CD4-positive, alpha-beta T cell (primary cell): ENCODE measurements around the gene FOCAD. TPM values are rescaled to one million over a fixed set of nuclear protein-coding genes. Genes with fewer than 3 reads are reported as not detected.

Source experiments
- ATAC-seq: fragments of 200-7000 bp; cut with Tn5 transposase; one replicate; pipeline ENCODE4 v1.10.0; 2022; ENCODE audit warnings: mild to moderate bottlenecking; ENCODE audit not compliant: poor library complexity
- CTCF ChIA-PET: fragments of 350-600 bp; sonication (Branson Sonifier 250); formaldehyde crosslinking; loops from one replicate; lab custom pipeline; 2021; ENCODE audit warnings: antibody characterized with exemption, inconsistent platforms; lab: Charles Lee
- POLR2A ChIA-PET: fragments of 350-600 bp; sonication (Branson Sonifier 250); formaldehyde crosslinking; loops from one replicate; lab custom pipeline; 2021; ENCODE audit warnings: antibody characterized with exemption, inconsistent platforms; lab: Charles Lee
- DNase-seq, 14 experiments: peaks; one replicate each; pipeline ENCODE4 v3.0.0-alpha.2; 2013 to 2020; ENCODE audit warnings: mixed read lengths in 2 of 14
- H3K27ac ChIP-seq, 2 donors: one replicate each; pipeline versions ENCODE4 v1.5.1 to v1.7.0; 2013; ENCODE audit warnings: low read length in 2 of 2, low read depth in 1 of 2, mild to moderate bottlenecking in 1 of 2
- H3K27me3 ChIP-seq, 2 experiments: 1 replicate in 1 of 2; 2 replicates in 1 of 2; pipeline versions ENCODE4 v1.6.1 to v1.7.0; 2013; ENCODE audit warnings: low read length in 2 of 2, control low read depth in 1 of 2, mild to moderate bottlenecking in 1 of 2, moderate library complexity in 1 of 2; ENCODE audit not compliant: insufficient read depth in 2 of 2, control insufficient read depth in 1 of 2
- H3K36me3 ChIP-seq: one replicate; pipeline ENCODE4 v1.6.1; 2013; ENCODE audit warnings: low read length, control low read depth; ENCODE audit not compliant: insufficient read depth
- H3K4me1 ChIP-seq: one replicate; pipeline ENCODE4 v1.6.1; 2013; ENCODE audit warnings: low read length, control low read depth; ENCODE audit not compliant: insufficient read depth
- H3K4me3 ChIP-seq: one replicate; pipeline ENCODE4 v1.5.1; 2013; ENCODE audit warnings: mild to moderate bottlenecking, low read length, moderate library complexity
- H3K9me3 ChIP-seq, 2 experiments: 1 replicate in 1 of 2; 2 replicates in 1 of 2; pipeline versions ENCODE4 v1.6.1 to v1.7.0; 2013; ENCODE audit warnings: low read length in 2 of 2, mild to moderate bottlenecking in 2 of 2, control low read depth in 1 of 2, moderate library complexity in 1 of 2; ENCODE audit not compliant: control insufficient read depth in 1 of 2, insufficient read depth in 1 of 2
- H3K27ac Mint-ChIP-seq: one replicate; pipeline ENCODE4 v1.8.0; 2020; ENCODE audit warnings: mixed read lengths
- H3K27me3 Mint-ChIP-seq: one replicate; pipeline ENCODE4 v1.8.0; 2021; ENCODE audit warnings: mixed read lengths
- H3K36me3 Mint-ChIP-seq: one replicate; pipeline ENCODE4 v1.8.0; 2021; ENCODE audit warnings: low read depth, mixed read lengths
- H3K4me1 Mint-ChIP-seq: one replicate; pipeline ENCODE4 v1.8.0; 2021; ENCODE audit warnings: low read depth, mixed read lengths
- H3K4me3 Mint-ChIP-seq: one replicate; pipeline ENCODE4 v1.8.0; 2020; ENCODE audit warnings: mild to moderate bottlenecking, mixed read lengths
- H3K9me3 Mint-ChIP-seq: one replicate; pipeline ENCODE4 v1.8.0; 2020; ENCODE audit warnings: mixed read lengths
- CTCF ChIP-seq: fragments of 200-600 bp; IDR thresholded peaks from one replicate; pipeline ENCODE4 v1.8.0; 2022; ENCODE audit warnings: antibody characterized with exemption, mild to moderate bottlenecking
- intact Hi-C, 2 experiments: fragments of 100-400 bp; cut with DNase I in 1 of 2; cut with micrococcal nuclease in 1 of 2; formaldehyde crosslinking; loops; one replicate each; pipeline versions ENCODE4 v1.15.1 to v1.9.0; 2023 to 2025; cut with DNase I, micrococcal nuclease
- total RNA-seq, 174 experiments: library from RNA in 2 of 174; stranded (reverse) in 2 of 174; gene quantifications; one replicate each; pipeline ENCODE4 v1.2.3 and lab custom pipeline; 2021 to 2026

FOCAD gene
- total RNA-seq, 2 experiments from 2014 or later, result 12.4 to 14.1 TPM

GRCh38 chr9:20707708-20708107 lies 23.6 kb downstream of the FOCAD start:
- intact Hi-C loops, result no loop called here
- no peaks in the 10 kb centered on the region for H3K4me1 ChIP-seq
- ATAC-seq (no peak), DNase-seq (no peak)
- no peaks in the 10 kb centered on the region for H3K27me3 ChIP-seq
- no peak for TF ChIP-seq CTCF
- Mint-ChIP-seq H3K27me3 (no peaks in the 10 kb centered on the region), H3K4me1 (peaks cover 4% of the 10 kb centered on the region), H3K27ac (no peak overlapping the region), H3K9me3 (no peaks in the 10 kb centered on the region), H3K4me3 (no peak overlapping the region), H3K36me3 (no peaks in the 10 kb centered on the region)
- CTCF ChIA-PET, result no interaction called here
- H3K4me3 ChIP-seq, result no peak overlapping the region
- no peaks in the 10 kb centered on the region for H3K36me3 ChIP-seq
- no peaks in the 10 kb centered on the region for H3K9me3 ChIP-seq
- no peak overlapping the region for H3K27ac ChIP-seq
- POLR2A ChIA-PET, result no interaction called here

- CTCF ChIA-PET, result no interaction called here
- Histone ChIP-seq H3K4me3 (no peak overlapping the region), H3K9me3 (no peaks in the 10 kb centered on the region), H3K4me1 (no peaks in the 10 kb centered on the region), H3K36me3 (no peaks in the 10 kb centered on the region), H3K27ac (no peak overlapping the region), H3K27me3 (no peaks in the 10 kb centered on the region)
- no peaks in the 10 kb centered on the region for H3K27me3 Mint-ChIP-seq
- DNase-seq (no peak), ATAC-seq (no peak)
- H3K4me1 Mint-ChIP-seq, result peaks cover 17% of the 10 kb centered on the region
- intact Hi-C loops, result no loop called here
- no peak overlapping the region for H3K4me3 Mint-ChIP-seq
- no peak overlapping the region for H3K27ac Mint-ChIP-seq
- TF ChIP-seq CTCF, result no peak
- peaks cover 27% of the 10 kb centered on the region for H3K36me3 Mint-ChIP-seq
- peaks cover 2% of the 10 kb centered on the region for H3K9me3 Mint-ChIP-seq
- POLR2A ChIA-PET, result interaction anchor here (0.6 kb wide), 1 partner anchor 137 kb away, joined by 3 read pairs; no protein-coding TSS in a partner anchor
Observed at GRCh38 chr9:20713172-20713571, 29.1 kb downstream of the FOCAD start.

GRCh38 chr9:20714442-20715415 lies 30.7 kb downstream of the FOCAD start:
- Histone ChIP-seq H3K27ac (no peak overlapping the region), H3K27me3 (no peaks in the 10 kb centered on the region), H3K4me3 (no peak overlapping the region), H3K9me3 (no peaks in the 10 kb centered on the region), H3K36me3 (no peaks in the 10 kb centered on the region), H3K4me1 (no peaks in the 10 kb centered on the region)
- ChIA-PET POLR2A (interaction anchor here (1.6 kb wide), 1 partner anchor 31 kb away, joined by 4 read pairs; the partner anchor contains the start of gene FOCAD), CTCF (no interaction called here)
- DNase-seq, result no peak
- Mint-ChIP-seq H3K27ac (no peak overlapping the region), H3K4me3 (no peak overlapping the region), H3K9me3 (peaks cover 2% of the 10 kb centered on the region), H3K4me1 (peaks cover 12% of the 10 kb centered on the region), H3K36me3 (peaks cover 37% of the 10 kb centered on the region), H3K27me3 (no peaks in the 10 kb centered on the region)
- intact Hi-C loops, result no loop called here
- no peak for TF ChIP-seq CTCF
- no peak for ATAC-seq
